NCI-H345 treated with DMSO at 0.1 percent for 48 hours (cell line): ENCODE results near the gene DGKE.

Experiments
- DNase-seq: peaks from one replicate; lab custom pipeline; 2025; ENCODE audit not compliant: unreplicated experiment; lab: John Stamatoyannopoulos, UW

DGKE gene

GRCh38 chr17:56833809-56834379 lies at the start of gene DGKE, which contains the start of gene C17orf67:
Gene DGKE, plus strand, starts transcription at chr17:56834151. Its CDS starts 645 bp downstream, at chr17:56834796.
Gene C17orf67, minus strand, starts transcription at chr17:56833920. Its CDS starts 18,110 bp downstream, at chr17:56815810.
- DNase-seq: peak; percentile 89

DNA sequence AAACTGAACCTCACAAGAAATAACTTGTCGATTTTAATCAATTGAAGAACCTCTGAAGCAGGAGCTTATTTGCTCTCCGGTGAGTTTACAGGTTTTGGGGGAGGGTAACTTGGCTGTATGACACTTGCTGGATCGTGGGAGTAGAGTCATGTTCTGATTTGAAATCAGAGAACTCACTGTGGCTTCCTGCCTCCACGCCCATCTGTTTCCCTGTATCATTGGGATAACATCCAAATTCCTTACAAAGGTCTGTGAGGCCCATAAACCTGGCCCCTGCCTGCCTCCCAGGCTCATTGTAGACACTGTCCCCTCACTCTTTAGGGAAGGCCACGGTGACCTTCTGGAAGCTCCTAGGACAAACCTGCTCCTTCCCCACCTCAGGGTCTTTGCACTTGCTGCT lies 48.5 kb upstream of the DGKE start:
- no peak for DNase-seq

- DNase-seq: no peak
These were observed 47.8 kb upstream of the DGKE start for GRCh38 chr17:56785997-56786680.

GRCh38 chr17:56786989-56787482 lies 46.9 kb upstream of the DGKE start:
- DNase-seq: no peak

- DNase-seq: no peak
These were observed 41.7 kb upstream of the DGKE start for GRCh38 chr17:56792267-56792666.

- no peak for DNase-seq
These were observed 40.4 kb upstream of the DGKE start for GRCh38 chr17:56793531-56793930.

DNA sequence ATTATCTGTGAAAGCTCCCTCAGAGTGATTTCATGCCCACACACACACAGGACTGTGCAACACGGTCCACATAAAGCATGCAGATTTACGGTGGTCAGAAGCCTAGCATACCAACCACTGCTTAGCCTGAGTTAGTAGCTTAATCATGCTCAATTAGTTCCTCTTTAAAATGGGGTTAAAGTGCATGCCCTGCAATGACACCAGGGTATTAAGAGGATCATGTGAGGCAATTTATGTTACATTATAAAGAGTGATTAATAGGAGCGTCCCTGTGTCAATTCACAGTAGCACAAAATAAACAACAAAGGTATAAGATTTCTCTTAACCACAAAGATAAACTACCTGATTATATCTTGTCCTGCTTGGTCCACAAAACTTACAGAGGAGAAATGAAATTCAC lies 40.0 kb upstream of the DGKE start:
- DNase-seq: no peak

DNA sequence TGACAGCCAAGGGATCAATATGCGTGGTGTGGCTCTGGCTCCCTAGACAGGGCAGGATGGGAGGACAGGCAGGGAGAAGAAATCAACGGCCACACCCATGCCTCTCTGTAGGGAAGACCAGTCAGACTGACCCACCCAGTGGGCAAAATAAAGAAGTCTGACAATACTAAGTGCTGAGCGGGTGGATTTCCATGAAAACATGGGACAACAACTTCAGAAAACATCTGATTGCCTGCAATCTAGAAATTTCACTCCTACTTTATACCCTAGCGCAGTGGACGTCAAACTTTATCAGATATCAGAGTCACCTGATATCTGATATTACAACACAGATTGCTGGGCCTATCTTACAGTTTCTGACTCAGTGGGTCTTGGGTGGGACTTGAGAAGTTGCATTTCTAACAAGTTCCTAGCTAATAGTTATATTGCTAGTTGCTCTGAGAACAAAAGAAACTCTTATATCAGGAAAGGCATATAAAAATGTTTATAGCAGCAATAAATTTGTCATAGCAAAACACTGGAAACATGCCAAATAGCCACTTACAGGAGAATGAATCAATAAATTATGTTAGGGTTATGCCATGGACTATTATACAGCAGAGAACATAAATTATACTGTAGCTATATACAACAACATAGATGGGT lies 38.6 kb upstream of the DGKE start:
- no peak for DNase-seq

- no peak for DNase-seq
These were observed 37.4 kb upstream of the DGKE start for GRCh38 chr17:56796536-56796935.

GRCh38 chr17:56798916-56799315 lies 35.0 kb upstream of the DGKE start:
- DNase-seq: no peak

DNA sequence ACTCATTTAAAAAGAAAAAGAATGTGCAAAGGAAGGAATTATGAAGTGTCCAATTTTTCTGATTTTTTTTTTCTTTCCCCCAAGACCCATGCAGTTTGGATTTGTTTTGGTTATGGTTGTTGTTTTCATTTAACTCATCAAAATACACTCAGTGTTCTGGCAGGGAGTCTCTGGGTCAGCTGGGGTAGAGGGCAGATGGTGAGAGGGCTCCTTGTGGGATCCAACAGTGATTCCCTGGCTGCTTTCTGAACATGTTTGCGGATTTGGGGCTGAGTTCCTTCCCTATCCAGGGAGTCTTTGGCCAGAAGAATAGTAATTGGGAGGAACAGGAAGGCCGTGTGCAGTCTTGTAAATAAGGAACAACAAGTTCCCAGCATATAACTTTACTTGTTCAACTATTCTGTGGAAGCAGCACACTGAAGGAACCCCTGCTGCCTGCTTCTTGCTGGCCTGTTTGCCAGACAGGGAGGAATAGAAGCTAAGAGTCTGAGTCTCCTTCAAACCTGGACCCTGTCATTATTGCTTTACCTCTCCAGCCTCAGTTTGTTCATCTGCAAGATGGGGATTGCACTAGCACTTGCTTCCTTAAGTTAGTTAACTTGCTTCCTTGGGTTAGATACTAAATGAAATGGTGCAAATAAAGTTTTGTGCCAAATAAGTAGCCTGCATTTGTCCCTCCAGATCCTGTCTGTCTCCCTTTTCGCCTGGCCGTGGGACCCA lies 32.3 kb upstream of the DGKE start:
- no peak for DNase-seq

- DNase-seq: no peak
These were observed 30.9 kb upstream of the DGKE start for GRCh38 chr17:56803071-56803470.

DNA sequence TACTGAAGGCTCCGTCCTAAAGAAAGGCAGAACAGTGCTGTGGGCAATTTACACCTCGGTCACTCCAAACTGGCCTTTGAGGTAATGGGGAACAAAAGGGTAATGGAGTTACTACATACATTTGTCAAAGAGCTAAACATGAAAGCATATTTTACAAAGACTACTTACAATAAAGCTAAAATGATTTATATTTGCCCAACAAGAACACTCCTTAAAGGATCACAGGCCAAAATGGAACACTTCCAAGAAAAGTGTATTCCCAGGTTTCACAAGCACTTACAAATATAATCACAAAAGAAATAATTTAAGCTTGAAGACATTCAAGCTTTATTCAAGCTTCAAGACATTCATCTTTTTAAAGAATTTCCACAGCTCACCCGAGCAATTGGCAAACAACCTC lies 29.5 kb upstream of the DGKE start:
- DNase-seq: no peak

DNA sequence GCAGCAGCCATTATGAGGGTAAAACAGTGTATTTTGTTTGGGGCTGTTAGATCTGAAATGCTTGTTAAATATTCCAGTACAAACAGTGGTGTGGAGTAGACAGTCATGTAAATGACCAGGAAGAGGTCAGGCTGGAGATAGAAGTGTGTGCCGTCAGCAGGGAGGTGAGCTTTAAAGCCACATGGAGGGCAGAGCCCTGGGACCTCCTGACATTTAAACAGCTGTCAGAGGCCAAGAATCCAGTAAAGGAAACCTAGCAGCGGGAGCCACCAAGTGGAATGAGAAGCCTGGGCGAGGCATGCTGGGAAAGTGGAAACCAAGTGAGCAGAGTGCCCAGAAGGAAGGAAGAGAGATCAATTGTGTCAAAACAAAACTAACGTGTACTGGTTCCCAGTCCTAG lies 27.0 kb upstream of the DGKE start:
- DNase-seq: no peak

GRCh38 chr17:56807723-56808122 lies 26.2 kb upstream of the DGKE start:
- DNase-seq: no peak

DNA sequence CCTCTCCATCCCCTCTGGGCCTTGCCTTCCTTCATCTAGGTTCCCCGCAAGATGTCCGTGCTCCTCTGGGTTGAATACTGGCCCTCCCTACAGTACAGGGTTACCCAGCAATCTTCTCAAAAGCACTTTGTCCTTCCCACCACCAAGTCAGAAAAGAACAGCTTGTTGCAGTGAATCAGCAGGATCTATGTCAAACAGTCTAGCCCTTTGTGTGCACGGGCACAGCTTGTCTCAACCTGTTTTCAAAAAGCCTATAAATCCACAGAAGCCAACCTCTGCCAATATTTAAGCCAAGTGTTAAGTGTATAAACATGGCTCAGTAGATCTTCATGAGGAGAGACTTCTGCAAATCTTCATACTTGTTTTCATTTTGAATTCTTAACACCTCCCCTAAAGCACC lies 25.4 kb upstream of the DGKE start:
- peak; percentile 38 for DNase-seq

- no peak for DNase-seq
These were observed 24.7 kb upstream of the DGKE start for GRCh38 chr17:56809106-56809819.

DNA sequence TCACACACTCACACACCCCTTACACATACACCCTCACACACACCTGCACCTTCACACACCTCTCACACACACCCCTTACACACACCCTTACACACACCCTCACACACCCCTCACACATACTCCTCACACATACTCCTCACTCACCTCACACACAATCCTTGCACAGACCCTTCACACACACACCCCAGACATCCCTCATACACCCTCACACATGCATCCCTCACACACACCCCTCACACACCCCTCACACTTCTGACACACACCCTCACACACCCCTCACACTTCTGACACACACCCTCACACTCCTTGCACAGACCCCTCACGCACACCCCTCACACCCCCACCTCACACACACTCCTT lies 24.2 kb upstream of the DGKE start:
- no peak for DNase-seq

GRCh38 chr17:56810343-56810742 lies 23.6 kb upstream of the DGKE start:
- DNase-seq: no peak

DNA sequence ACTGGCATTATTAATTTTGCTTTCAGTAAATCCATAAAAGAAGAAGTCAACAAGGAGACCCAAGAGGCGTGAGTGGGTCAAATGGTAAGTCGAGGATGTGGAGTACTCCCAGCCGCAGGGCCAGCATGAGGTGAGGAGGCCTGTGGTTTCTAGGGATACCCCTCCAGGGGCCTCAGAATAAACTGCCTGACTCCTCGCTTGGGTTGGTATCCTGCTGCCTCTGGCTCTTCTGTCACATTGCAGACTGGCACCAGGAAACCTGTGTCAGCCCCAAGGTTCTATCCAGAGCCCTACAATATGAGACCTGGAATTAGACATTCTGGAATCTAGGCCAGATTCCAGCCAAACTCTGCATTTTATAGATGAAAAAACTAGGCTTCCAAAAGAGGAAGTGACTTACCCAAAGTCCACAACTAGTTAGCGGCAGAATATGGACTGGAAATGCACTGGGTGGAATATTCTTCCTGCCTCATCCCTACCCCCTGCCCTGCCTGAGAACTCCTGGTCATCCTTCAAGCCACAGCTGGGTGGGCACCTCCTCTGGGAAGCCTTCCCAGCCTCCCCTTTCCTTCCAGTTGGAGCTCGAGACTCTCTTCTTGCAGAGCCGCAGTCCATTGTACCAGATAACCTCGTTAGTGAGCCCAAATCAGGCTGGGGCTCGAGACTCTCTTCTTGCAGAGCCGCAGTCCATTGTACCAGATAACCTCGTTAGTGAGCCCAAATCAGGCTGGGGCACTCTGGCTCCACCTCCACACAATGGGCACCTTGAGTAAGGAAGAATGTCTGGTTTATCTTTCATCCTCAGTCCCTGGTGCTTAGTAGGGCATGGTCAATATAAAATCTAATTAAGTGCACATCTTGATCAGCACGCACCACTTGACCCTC lies 22.8 kb upstream of the DGKE start:
- DNase-seq: no peak
